ENCODE results near the gene ZSCAN23.

- TF ChIP-seq CTCF (IDR thresholded peaks at IDR 0.05; ENCODE audit: low read depth, low read length, missing input control) (no peak), GABPA (IDR thresholded peaks at IDR 0.05 in 1 of 2, conservative IDR thresholded peaks at IDR 0.05 in 1 of 2) (peak; percentile 92 to 95), YY1 (IDR thresholded peaks at IDR 0.05) (no peak)
Observed at GRCh38 chr6:28443112-28443773, at the start of gene ZSCAN23.

Measured in liver (tissue), 3 donors.